ENCODE results near the gene ZNF514. TPM values are rescaled to one million over a fixed set of nuclear protein-coding genes. Genes with fewer than 3 reads are reported as not detected.
"Not testable (repeated sequence)": the region's sequence is repeated elsewhere in the genome, so short reads cannot be mapped to it uniquely, and the experiment has no call there.

ZNF514 gene
- total RNA-seq, 2 experiments from 2014 or later, result 7.1 to 8.6 TPM

DNA sequence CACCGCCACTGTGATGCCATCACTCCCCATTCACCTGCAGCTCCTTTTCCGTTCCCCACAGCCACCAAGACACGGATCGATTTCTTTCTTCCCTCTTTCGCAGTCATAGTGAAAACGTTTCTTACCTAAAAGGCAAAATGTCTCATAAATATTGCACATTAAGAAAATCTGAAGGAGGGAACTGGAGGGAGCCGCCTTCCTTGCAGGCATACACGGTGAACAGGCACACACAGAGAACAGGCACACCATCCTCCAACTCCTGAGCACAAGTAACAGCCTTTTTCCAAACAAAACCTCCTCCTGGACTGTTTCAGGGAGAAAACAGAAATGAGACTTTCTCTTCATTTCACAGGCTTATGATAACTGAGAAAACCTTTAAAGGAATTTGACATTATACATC, 55.0 kb downstream of the ZNF514 start:
- Mint-ChIP-seq H3K4me3 (no peak overlapping the region), H3K4me1 (peaks cover 2% of the 10 kb centered on the region), H3K27me3 (no peaks in the 10 kb centered on the region), H3K36me3 (peaks cover 46% of the 10 kb centered on the region), H3K27ac (no peak overlapping the region), H3K9me3 (no peaks in the 10 kb centered on the region)
- DNase-seq, result no peak

DNA sequence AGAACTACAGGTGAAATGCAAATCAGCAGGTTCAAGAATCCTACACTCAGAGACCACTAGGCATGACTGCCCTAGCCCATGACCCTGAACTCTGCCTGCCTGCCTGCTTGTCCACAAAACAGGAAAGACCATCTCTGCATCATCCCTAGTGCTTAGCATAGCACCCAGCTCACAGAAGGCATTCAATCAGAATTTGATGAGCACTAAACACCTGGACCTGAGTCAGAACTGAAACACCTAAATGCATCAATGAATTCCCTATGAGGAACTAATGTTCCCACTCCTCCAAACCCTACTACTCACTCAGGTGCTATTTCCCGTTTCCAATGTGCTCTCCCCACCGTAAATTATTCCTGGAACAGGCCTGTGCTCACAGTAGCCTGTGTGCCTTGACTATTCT, 59.7 kb downstream of the ZNF514 start:
- Mint-ChIP-seq H3K4me1 (peaks cover 19% of the 10 kb centered on the region), H3K36me3 (peaks cover 64% of the 10 kb centered on the region), H3K9me3 (peaks cover 7% of the 10 kb centered on the region), H3K4me3 (no peak overlapping the region), H3K27ac (no peak overlapping the region), H3K27me3 (no peaks in the 10 kb centered on the region)
- no peak for DNase-seq

DNA sequence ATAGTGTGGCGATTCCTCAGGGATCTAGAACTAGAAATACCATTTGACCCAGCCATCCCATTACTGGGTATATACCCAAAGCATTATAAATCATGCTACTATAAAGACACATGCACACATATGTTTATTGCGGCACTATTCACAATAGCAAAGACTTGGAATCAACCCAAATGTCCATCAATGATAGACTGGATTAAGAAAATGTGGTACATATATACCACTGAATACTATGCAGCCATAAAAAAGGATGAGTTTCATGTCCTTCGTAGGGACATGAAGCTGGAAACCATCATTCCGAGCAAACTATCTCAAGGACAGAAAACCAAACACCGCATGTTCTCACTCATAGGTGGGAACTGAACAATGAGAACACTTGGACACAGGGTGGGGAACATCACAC, 61.4 kb downstream of the ZNF514 start:
- H3K27ac Mint-ChIP-seq, DNase-seq, H3K9me3 Mint-ChIP-seq, H3K4me3 Mint-ChIP-seq, H3K27me3 Mint-ChIP-seq: not testable (repeated sequence)
- Mint-ChIP-seq H3K36me3 (peaks cover 71% of the 10 kb centered on the region), H3K4me1 (peaks cover 17% of the 10 kb centered on the region)

Other genes with a start within 250 kb of the ZNF514 start
- gene MAL, start 134.1 kb downstream of the ZNF514 start, total RNA-seq, result 10 to 100 TPM; 50.8 to 52.9 TPM
- 10 to 100 TPM; 83.8 to 84.8 TPM for gene MRPS5, start 38.0 kb downstream of the ZNF514 start, total RNA-seq
- gene ZNF2, start 6.0 kb upstream of the ZNF514 start, total RNA-seq, result 1 to 10 TPM; 2.8 to 2.9 TPM
- 1 to 10 TPM; 3.1 to 3.3 TPM for gene ZNF892, start 47.7 kb upstream of the ZNF514 start, total RNA-seq
- under 1 TPM in 1 of 2 experiments, not detected in 1; 0.30 TPM for gene PROM2, start 114.6 kb upstream of the ZNF514 start, total RNA-seq
- not detected for gene KCNIP3, start 137.5 kb upstream of the ZNF514 start, total RNA-seq
- gene FAHD2A, start 242.9 kb upstream of the ZNF514 start, total RNA-seq, result 10 to 100 TPM; 33.2 to 33.6 TPM

Measured in activated naive CD8-positive, alpha-beta T cell treated with anti-CD3 and anti-CD28 coated beads for 36 hours (primary cell).